NCI-H774 (cell line): ENCODE data around the gene SORL1-AS1.
A peak's percentile ranks its signal among the peaks of the same experiment; 100 is the strongest.

Experiments used
- DNase-seq: peaks from one replicate; lab custom pipeline; 2025; lab: John Stamatoyannopoulos, UW

The SORL1-AS1 gene

GRCh38 chr11:121476379-121477032 is 23.7 kb upstream of the SORL1-AS1 start:
- DNase-seq, result peak; percentile 73

GRCh38 chr11:121474680-121475079 is 21.9 kb upstream of the SORL1-AS1 start:
- no peak for DNase-seq

DNA sequence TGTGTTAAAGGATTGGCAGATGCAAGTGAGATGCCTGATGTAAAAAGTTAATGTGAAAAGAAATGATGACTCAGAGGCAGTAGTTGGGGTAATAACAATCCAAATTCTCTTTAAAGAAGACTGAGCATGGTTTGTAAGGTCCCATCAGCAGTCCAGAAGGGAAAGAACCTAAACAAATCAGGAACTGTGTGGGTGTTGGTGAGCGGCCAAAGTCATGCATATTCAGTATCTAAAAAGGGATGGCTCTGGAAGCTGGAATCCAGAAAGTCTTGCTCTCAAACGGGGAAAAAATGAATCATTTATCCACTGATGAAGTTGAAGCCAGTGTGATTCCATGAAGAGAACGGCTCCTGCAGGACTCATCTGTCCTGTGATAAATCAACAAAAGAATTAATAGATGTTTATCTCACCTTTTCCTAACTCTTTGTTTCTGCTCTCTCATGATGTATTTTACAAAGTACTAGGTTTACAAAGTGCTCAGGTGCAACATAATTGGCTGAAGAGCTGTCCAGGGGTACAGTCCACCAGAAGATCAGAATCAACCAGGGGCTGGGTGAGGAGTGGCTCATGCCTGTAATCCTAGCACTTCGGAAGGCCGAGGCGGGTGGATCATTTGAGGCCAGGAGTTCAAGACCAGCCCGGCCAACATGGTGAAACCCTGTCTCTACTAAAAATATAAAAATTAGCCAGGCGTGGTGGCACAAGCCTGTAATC is 20.5 kb upstream of the SORL1-AS1 start:
- no peak for DNase-seq

GRCh38 chr11:121472312-121472711 is 19.5 kb upstream of the SORL1-AS1 start:
- no peak for DNase-seq

- no peak for DNase-seq
Observed at GRCh38 chr11:121471167-121471566, 18.4 kb upstream of the SORL1-AS1 start.

GRCh38 chr11:121469910-121470309 is 17.1 kb upstream of the SORL1-AS1 start:
- DNase-seq, result no peak

DNA sequence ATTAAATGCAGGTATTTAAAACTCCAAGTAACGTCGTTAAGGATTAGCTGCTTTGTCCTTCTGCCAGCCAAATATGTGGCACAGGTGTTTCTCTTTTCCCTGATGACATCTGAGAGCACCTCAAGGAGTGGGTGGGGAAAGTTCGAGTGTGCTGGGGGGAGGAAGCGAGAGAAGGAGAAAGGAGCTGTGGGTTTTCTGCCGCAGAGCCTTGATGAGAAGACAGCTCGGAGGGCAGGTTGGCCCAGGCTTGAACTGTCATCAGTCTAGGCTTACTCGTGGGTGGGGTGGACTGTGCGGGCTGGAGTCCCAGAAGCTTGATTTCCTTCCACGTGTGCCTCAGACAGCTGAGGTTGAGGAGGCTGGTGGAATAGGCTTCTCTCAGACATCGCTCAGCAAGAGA is 15.2 kb upstream of the SORL1-AS1 start:
- DNase-seq, result no peak

- DNase-seq, result no peak
Observed at GRCh38 chr11:121467471-121467870, 14.7 kb upstream of the SORL1-AS1 start.

GRCh38 chr11:121466063-121466794 is 13.5 kb upstream of the SORL1-AS1 start:
- peak; percentile 66 for DNase-seq

- no peak for DNase-seq
Observed at GRCh38 chr11:121465709-121466062, 12.9 kb upstream of the SORL1-AS1 start.

GRCh38 chr11:121464352-121464946 is 11.7 kb upstream of the SORL1-AS1 start:
- DNase-seq, result no peak

DNA sequence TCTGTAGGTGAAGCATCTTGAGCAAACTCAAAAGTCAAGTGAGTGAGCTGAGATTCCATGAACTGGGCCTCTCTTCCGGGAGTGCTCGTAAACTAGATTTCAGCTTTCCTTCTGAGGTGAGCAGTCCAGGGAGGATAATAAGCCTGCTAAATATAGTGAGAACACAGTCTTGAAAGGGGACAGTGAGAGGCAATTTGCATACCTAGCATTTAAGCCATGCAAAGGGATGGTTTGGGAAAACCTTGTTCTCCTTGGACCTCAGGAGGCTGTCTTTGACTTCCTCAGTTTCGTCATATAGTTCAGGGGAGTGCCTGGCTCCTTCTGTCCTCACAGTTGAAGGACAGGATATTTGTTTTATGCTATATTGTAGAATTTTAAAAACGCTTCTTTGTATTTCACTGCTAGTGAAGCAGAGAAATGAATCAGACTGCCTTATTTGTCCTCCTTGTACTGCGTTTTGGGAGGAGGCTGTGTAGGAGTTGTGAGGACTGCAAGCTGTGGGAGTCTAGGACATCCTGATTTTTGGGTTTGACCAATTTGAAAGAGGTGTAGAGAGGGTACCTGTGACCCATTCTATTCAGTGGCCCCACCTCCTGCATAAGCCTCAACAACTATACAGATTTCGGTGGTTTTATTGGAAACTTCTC is 11.0 kb upstream of the SORL1-AS1 start:
- no peak for DNase-seq

- no peak for DNase-seq
Observed at GRCh38 chr11:121461843-121462242, 9.1 kb upstream of the SORL1-AS1 start.

DNA sequence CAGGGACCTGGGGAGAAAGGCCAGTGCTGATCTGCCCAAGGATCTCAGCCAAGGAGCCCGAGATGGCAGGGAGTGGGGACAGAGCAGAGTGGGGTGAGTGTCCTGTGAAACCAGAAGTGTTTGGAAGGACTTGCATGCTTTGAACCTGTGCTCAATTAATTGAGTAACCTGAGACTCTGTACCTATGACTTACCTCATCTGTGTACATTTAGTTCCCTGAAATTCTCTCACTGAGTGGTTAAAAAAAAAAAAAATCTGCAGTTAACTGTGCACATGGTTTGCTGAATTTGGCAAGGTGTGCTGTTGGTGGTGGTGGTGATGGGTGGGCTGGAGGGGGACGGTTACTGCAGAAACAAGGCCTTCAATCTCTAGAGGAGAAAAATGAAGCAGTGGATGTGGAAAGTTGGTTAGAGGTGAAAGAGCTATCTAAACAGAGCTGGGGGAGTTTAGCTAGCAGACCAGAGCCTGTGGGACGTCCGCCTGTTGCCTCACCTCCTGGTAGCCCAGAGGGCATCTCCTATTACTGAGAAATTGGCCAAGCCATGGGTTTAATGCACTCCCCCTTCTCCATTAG is 8.3 kb upstream of the SORL1-AS1 start:
- peak; percentile 53 for DNase-seq

GRCh38 chr11:121459413-121460017 is 6.7 kb upstream of the SORL1-AS1 start:
- no peak for DNase-seq

DNA sequence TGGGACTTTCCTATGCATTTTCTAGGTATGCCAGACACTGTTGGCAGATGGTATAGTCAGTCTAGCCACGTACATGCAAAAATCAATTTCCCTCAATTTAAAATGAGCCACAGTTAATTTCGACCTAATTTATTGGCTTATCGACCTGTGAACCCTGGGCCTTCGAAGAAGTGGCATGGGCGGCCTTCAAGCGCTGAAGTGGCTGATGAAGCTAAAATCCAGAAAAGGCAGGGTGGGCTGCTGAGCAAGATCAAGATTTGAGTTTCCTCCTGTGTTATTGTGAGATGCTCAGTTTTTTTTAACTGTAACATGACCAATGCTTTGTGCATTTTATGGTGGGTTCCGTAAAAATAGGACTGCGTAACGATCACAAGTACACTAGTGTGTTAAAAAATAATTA is 5.8 kb upstream of the SORL1-AS1 start:
- DNase-seq, result no peak

DNA sequence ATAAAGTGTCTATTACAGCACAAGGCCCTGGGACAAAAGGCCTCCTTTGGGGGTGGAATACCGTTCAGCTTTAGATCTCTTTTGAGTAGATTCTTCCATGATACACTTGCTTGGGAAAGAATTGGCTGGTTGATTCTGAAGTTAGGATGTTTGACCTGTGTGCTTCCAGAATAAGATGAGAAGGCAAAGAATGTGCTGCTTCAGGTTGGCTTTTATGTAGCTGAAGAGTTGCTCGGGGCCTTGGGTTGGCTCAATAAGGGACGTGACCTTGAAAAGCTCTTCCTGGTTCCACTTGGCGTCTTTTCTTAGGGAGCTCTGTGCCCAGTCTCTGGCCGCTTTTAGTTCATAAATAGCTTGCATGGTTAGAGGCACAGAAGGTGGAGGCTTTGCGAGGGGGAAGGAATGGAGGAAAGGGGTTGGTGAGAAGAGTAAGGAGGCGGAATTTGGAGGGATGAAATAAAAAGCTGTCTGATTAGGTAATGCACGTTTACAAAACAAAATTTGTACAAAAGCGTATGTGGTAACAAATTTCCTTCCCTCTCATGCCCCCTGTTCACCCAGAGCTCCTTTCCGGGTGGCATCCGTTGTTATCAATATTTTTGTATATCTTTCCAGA is 4.2 kb upstream of the SORL1-AS1 start:
- DNase-seq, result no peak

DNA sequence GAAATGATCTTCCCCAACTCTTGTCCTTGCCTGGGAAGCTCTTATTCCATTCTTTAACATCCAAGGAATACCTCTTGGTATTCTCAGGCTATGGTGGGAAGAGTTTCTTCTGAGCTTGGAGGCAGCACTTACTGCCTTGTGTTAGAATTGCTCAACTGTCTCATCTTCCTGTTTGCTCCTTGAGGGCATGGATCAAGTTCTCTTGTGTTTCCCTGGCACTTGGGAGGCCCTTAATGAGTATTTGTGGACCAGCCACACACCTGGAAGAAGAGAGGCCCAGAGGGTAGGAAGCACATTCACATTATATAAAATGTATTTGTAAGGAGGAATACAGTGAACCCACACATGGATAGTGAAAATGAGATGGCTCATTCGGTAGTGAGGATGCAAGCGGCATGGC is 3.4 kb upstream of the SORL1-AS1 start:
- no peak for DNase-seq

DNA sequence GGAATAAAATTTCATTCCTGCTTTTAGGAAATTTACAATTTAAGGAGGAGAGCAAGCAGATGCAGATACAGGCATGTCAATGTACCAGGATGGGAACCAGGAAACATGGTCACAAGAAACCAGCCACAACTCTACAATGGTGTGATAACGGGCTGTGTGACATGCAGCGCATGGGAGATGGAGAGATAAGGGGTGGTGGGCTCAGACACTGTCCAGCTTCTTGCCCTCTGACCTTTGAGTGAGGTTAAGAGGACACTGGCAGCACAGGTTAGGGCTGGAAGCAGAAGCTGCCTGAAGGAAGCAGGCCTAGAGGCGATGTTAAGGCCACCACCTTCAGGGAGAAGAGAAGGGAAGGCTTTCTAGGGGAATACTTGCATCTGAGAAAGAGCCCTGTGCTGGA is 2.3 kb upstream of the SORL1-AS1 start:
- no peak for DNase-seq

DNA sequence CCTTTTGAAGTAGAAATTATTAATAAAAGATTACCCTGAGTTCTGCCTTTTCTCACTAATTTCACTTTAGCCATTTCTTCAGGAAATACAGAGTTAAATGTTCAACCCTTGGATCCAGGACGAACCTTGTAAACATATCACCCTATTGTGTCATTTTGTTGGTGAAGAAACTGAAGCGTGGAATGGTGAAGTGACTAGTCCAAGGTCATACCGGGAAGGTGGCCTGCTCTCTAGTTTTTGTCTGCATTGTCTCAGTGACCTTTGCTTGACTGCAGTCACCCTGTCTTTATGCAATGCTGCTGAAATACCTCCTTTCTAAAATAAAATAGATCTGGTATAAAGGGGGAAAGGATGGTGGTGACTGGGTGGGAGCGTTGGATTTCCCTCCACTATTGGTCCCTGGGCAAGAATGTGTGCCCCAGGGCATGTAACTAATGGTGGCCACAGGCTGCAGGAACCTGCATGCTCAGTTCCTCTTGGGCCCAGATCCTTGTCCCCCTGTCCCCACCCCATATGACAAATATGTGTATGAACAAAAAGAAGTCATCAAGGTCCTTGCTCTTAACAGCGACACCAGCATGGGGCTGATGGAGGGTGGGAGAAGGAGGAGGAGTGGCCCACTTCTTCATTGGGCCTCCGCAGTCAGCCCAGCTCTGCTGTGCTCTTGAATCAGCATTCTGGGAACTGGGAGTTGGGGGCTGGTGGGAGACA is 977 bp upstream of the SORL1-AS1 start:
- no peak for DNase-seq
